ENCODE measurements around the gene ABHD13.

- TF ChIP-seq, protein P1, sequence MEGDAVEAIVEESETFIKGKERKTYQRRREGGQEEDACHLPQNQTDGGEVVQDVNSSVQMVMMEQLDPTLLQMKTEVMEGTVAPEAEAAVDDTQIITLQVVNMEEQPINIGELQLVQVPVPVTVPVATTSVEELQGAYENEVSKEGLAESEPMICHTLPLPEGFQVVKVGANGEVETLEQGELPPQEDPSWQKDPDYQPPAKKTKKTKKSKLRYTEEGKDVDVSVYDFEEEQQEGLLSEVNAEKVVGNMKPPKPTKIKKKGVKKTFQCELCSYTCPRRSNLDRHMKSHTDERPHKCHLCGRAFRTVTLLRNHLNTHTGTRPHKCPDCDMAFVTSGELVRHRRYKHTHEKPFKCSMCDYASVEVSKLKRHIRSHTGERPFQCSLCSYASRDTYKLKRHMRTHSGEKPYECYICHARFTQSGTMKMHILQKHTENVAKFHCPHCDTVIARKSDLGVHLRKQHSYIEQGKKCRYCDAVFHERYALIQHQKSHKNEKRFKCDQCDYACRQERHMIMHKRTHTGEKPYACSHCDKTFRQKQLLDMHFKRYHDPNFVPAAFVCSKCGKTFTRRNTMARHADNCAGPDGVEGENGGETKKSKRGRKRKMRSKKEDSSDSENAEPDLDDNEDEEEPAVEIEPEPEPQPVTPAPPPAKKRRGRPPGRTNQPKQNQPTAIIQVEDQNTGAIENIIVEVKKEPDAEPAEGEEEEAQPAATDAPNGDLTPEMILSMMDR (IDR thresholded peaks at IDR 0.05), result no peak
- no peak for TF ChIP-seq POLR2A (IDR thresholded peaks at IDR 0.05)
These were observed 63.7 kb downstream of the ABHD13 start for GRCh38 chr13:108281901-108282300.
